Mesenchymal stem cell (in vitro differentiated cells and primary cell): ENCODE measurements around the gene EPC2.

Experiments used
- DNase-seq: peaks from one replicate; pipeline ENCODE4 v3.0.0-alpha.2; 2013
- H2AFZ ChIP-seq: one replicate; pipeline ENCODE4 v1.6.1; 2013; ENCODE audit warnings: low read depth, mild to moderate bottlenecking, control low read depth, inconsistent platforms, low read length, moderate library complexity
- H2AK5ac ChIP-seq: 2 replicates; pipeline ENCODE4 v1.6.1; 2013; ENCODE audit warnings: low read length, moderate library complexity, mild to moderate bottlenecking, inconsistent platforms; ENCODE audit not compliant: severe bottlenecking
- H2BK120ac ChIP-seq: one replicate; pipeline ENCODE4 v1.6.1; 2013; ENCODE audit warnings: low read depth, mild to moderate bottlenecking, inconsistent platforms, low read length, moderate library complexity
- H2BK12ac ChIP-seq, 2 experiments: one replicate each; pipeline ENCODE4 v1.6.1; 2013; ENCODE audit warnings: inconsistent platforms in 2 of 2, low read length in 2 of 2, mild to moderate bottlenecking in 2 of 2, moderate library complexity in 2 of 2, control low read depth in 1 of 2
- H2BK15ac ChIP-seq: one replicate; pipeline ENCODE4 v1.6.1; 2013; ENCODE audit warnings: mild to moderate bottlenecking, low read depth, inconsistent platforms; ENCODE audit not compliant: poor library complexity, severe bottlenecking
- H2BK5ac ChIP-seq: 2 replicates; pipeline ENCODE4 v1.6.1; 2013; ENCODE audit warnings: low read depth, mild to moderate bottlenecking, low read length, control low read depth, inconsistent platforms; ENCODE audit not compliant: poor library complexity, severe bottlenecking
- H3K14ac ChIP-seq, 2 experiments: one replicate each; pipeline ENCODE4 v1.6.1; 2013; ENCODE audit warnings: inconsistent platforms in 2 of 2, low read length in 2 of 2, control low read depth in 1 of 2, mild to moderate bottlenecking in 1 of 2, moderate library complexity in 1 of 2
- H3K18ac ChIP-seq, 2 experiments: one replicate each; pipeline ENCODE4 v1.6.1; 2013; ENCODE audit warnings: inconsistent platforms in 2 of 2, low read length in 2 of 2, control low read depth in 1 of 2, low read depth in 1 of 2, mild to moderate bottlenecking in 1 of 2
- H3K23ac ChIP-seq, 2 experiments: one replicate each; pipeline ENCODE4 v1.6.1; 2013; ENCODE audit warnings: inconsistent platforms in 2 of 2, low read length in 2 of 2, mild to moderate bottlenecking in 2 of 2, moderate library complexity in 2 of 2, control low read depth in 1 of 2
- H3K27ac ChIP-seq: 2 replicates; pipeline ENCODE4 v1.5.1; 2013; ENCODE audit warnings: mild to moderate bottlenecking, moderate library complexity, low read length, control low read depth, inconsistent platforms; ENCODE audit not compliant: poor library complexity, severe bottlenecking
- H3K27me3 ChIP-seq, 2 experiments: 2 replicates each; pipeline versions ENCODE4 v1.6.1 to v1.7.0; 2013; ENCODE audit warnings: low read length in 2 of 2, mild to moderate bottlenecking in 2 of 2, moderate library complexity in 2 of 2, control low read depth in 1 of 2, inconsistent platforms in 1 of 2; ENCODE audit not compliant: control insufficient read depth in 1 of 2, insufficient read depth in 1 of 2
- H3K36me3 ChIP-seq, 2 experiments: 2 replicates each; pipeline versions ENCODE4 v1.6.1 to v1.7.0; 2013; ENCODE audit warnings: low read length in 2 of 2, control low read depth in 1 of 2, inconsistent platforms in 1 of 2, low read depth in 1 of 2, mild to moderate bottlenecking in 1 of 2; ENCODE audit not compliant: insufficient read depth in 2 of 2, control insufficient read depth in 1 of 2
- H3K4ac ChIP-seq, 2 experiments: one replicate each; pipeline ENCODE4 v1.6.1; 2013; ENCODE audit warnings: inconsistent platforms in 2 of 2, low read length in 2 of 2, mild to moderate bottlenecking in 2 of 2, moderate library complexity in 2 of 2, control low read depth in 1 of 2, low read depth in 1 of 2
- H3K4me1 ChIP-seq: 2 replicates; pipeline ENCODE4 v1.6.1; 2013; ENCODE audit warnings: low read depth, low read length, control low read depth; ENCODE audit not compliant: control insufficient read depth, insufficient read depth
- H3K4me2 ChIP-seq: 2 replicates; pipeline ENCODE4 v1.6.1; 2013; ENCODE audit warnings: low read length, mild to moderate bottlenecking, inconsistent platforms; ENCODE audit not compliant: poor library complexity, severe bottlenecking
- H3K4me3 ChIP-seq, 2 experiments: 2 replicates each; pipeline versions ENCODE4 v1.5.1 to v1.7.0; 2013; ENCODE audit warnings: low read length in 2 of 2, mild to moderate bottlenecking in 2 of 2, control low read depth in 1 of 2, low read depth in 1 of 2; ENCODE audit not compliant: insufficient read depth in 1 of 2
- H3K79me1 ChIP-seq: replicated peaks from 2 replicates; pipeline ENCODE4 v1.6.1; 2013; ENCODE audit warnings: mild to moderate bottlenecking, control low read depth, low read length, inconsistent platforms; ENCODE audit not compliant: poor library complexity, severe bottlenecking
- H3K9ac ChIP-seq: 2 replicates; pipeline ENCODE4 v1.7.0; 2013; ENCODE audit warnings: mild to moderate bottlenecking, low read length, moderate library complexity
- H3K9me3 ChIP-seq: 2 replicates; pipeline ENCODE4 v1.7.0; 2013; ENCODE audit warnings: mild to moderate bottlenecking, low read length; ENCODE audit not compliant: control insufficient read depth
- H4K8ac ChIP-seq: one replicate; pipeline ENCODE4 v1.6.1; 2013; ENCODE audit warnings: inconsistent platforms, mild to moderate bottlenecking, low read length, moderate library complexity
- H4K91ac ChIP-seq: one replicate; pipeline ENCODE4 v1.6.1; 2013; ENCODE audit warnings: mild to moderate bottlenecking, low read length, inconsistent platforms
- WGBS: methylation state at CpG from one replicate; pipeline ENCODE4 v1.1.7; 2013; ENCODE audit warnings: mixed read lengths; 5-methylcytosine and 5-hydroxymethylcytosine counted together

Gene EPC2

GRCh38 chr2:148742373-148742772, 97.8 kb downstream of the EPC2 start:
- no peak overlapping the region for H2AK5ac ChIP-seq
- no peaks in the 10 kb centered on the region for H3K4me1 ChIP-seq
- H2AFZ ChIP-seq = no peak overlapping the region
- no peak overlapping the region for H2BK120ac ChIP-seq
- no peak overlapping the region for H4K91ac ChIP-seq
- H2BK15ac ChIP-seq = no peak overlapping the region
- H4K8ac ChIP-seq = no peak overlapping the region
- H3K9me3 ChIP-seq = no peaks in the 10 kb centered on the region
- H2BK5ac ChIP-seq = no peak overlapping the region
- peaks cover 0 to 3% of the 10 kb centered on the region in 2 experiments for H3K36me3 ChIP-seq
- no peak overlapping the region for H2BK12ac ChIP-seq
- H3K14ac ChIP-seq = no peak overlapping the region
- no peaks in the 10 kb centered on the region for H3K27me3 ChIP-seq
- no peak overlapping the region for H3K9ac ChIP-seq
- WGBS = 98% methylated on average over 3 of the region's 4 CpGs
- no peak overlapping the region for H3K27ac ChIP-seq
- no peak for DNase-seq
- peaks cover 16% of the 10 kb centered on the region for H3K79me1 ChIP-seq
- no peak overlapping the region for H3K18ac ChIP-seq
- no peak overlapping the region for H3K4me3 ChIP-seq
- H3K4ac ChIP-seq = no peak overlapping the region
- no peak overlapping the region for H3K4me2 ChIP-seq
- no peak overlapping the region for H3K23ac ChIP-seq

GRCh38 chr2:148745151-148745851, 100.8 kb downstream of the EPC2 start:
- no peak overlapping the region for H2BK12ac ChIP-seq
- H3K14ac ChIP-seq = no peak overlapping the region
- H3K9ac ChIP-seq = no peak overlapping the region
- 100% methylated on average over 3 of the region's 3 CpGs for WGBS
- H2AFZ ChIP-seq = no peak overlapping the region
- no peak overlapping the region for H2AK5ac ChIP-seq
- DNase-seq = no peak
- no peak overlapping the region for H3K4me2 ChIP-seq
- no peak overlapping the region for H2BK15ac ChIP-seq
- no peak overlapping the region for H3K4ac ChIP-seq
- no peak overlapping the region for H3K27ac ChIP-seq
- peaks cover 0 to 7% of the 10 kb centered on the region in 2 experiments for H3K36me3 ChIP-seq
- H3K4me3 ChIP-seq = no peak overlapping the region
- peaks cover 15% of the 10 kb centered on the region for H3K79me1 ChIP-seq
- no peaks in the 10 kb centered on the region for H3K9me3 ChIP-seq
- no peak overlapping the region for H4K8ac ChIP-seq
- no peak overlapping the region for H4K91ac ChIP-seq
- no peaks in the 10 kb centered on the region for H3K27me3 ChIP-seq
- no peak overlapping the region for H3K23ac ChIP-seq
- no peaks in the 10 kb centered on the region for H3K4me1 ChIP-seq
- H2BK120ac ChIP-seq = no peak overlapping the region
- no peak overlapping the region for H2BK5ac ChIP-seq
- H3K18ac ChIP-seq = no peak overlapping the region

GRCh38 chr2:148746973-148747372, 102.4 kb downstream of the EPC2 start:
- Histone ChIP-seq H4K91ac (no peak overlapping the region), H2BK15ac (no peak overlapping the region), H3K4me3 (no peak overlapping the region), H3K4me2 (no peak overlapping the region), H3K9me3 (no peaks in the 10 kb centered on the region), H3K79me1 (peaks cover 13% of the 10 kb centered on the region), H3K23ac (no peak overlapping the region), H3K9ac (no peak overlapping the region), H3K18ac (no peak overlapping the region), H2AFZ (no peak overlapping the region), H3K36me3 (peaks cover 0 to 7% of the 10 kb centered on the region in 2 experiments), H3K27ac (no peak overlapping the region), H2BK12ac (no peak overlapping the region), H2BK5ac (no peak overlapping the region), H3K4ac (no peak overlapping the region), H2BK120ac (no peak overlapping the region), H3K4me1 (no peaks in the 10 kb centered on the region), H3K27me3 (no peaks in the 10 kb centered on the region), H3K14ac (no peak overlapping the region), H4K8ac (no peak overlapping the region), H2AK5ac (no peak overlapping the region)
- no peak for DNase-seq
- 94% methylated on average over 1 of the region's 1 CpG for WGBS

GRCh38 chr2:148751907-148752306, 107.4 kb downstream of the EPC2 start:
- Histone ChIP-seq H3K9me3 (no peaks in the 10 kb centered on the region), H3K27me3 (no peaks in the 10 kb centered on the region), H3K18ac (no peak overlapping the region), H2AK5ac (no peak overlapping the region), H4K91ac (no peak overlapping the region), H2BK12ac (no peak overlapping the region), H2BK120ac (no peak overlapping the region), H3K9ac (no peak overlapping the region), H2AFZ (no peak overlapping the region), H3K4ac (no peak overlapping the region), H3K4me1 (no peaks in the 10 kb centered on the region), H4K8ac (no peak overlapping the region), H3K27ac (no peak overlapping the region), H3K23ac (no peak overlapping the region), H2BK5ac (no peak overlapping the region), H3K14ac (no peak overlapping the region), H3K36me3 (peaks cover 0 to 24% of the 10 kb centered on the region in 2 experiments), H3K4me3 (no peak overlapping the region), H2BK15ac (no peak overlapping the region), H3K79me1 (peaks cover 17% of the 10 kb centered on the region), H3K4me2 (no peak overlapping the region)
- WGBS = 90% methylated on average over 4 of the region's 4 CpGs
- DNase-seq = no peak
